ENCODE measurements around the gene UBE3D. TPM values are rescaled to one million over a fixed set of nuclear protein-coding genes. Genes with fewer than 3 reads are reported as not detected.

Gene UBE3D
- total RNA-seq, 1 experiment from 2014 or later = 10.9 TPM

DNA sequence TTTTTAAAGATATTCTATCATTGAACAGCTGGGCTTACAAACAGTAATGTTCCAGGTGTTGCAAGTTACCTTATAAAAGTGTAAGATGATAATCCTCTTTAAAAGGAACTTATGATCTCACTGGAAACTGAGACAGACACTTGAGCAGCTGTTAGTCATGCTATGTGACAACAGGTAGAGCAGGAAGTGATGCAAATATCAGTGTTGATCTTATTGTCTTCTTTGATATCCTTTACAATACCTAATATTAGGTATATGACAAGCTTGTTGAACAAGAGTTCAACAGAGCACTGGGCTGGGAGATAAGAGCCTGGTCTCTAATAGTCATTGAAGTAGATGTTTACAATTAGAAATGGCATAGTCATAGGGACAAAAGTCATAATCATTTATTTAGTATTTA, 150.0 kb downstream of the UBE3D start:
- no peak for DNase-seq
- H3K27me3 Mint-ChIP-seq (ENCODE audit: insufficient read depth, unreplicated experiment) = no peaks in the 10 kb centered on the region
- H3K4me1 ChIP-seq = peaks cover 18% of the 10 kb centered on the region
- no peaks in the 10 kb centered on the region for H3K27me3 ChIP-seq (replicated peaks; ENCODE audit: control insufficient read depth, insufficient read depth, low read length)
- TF ChIP-seq, protein P1, sequence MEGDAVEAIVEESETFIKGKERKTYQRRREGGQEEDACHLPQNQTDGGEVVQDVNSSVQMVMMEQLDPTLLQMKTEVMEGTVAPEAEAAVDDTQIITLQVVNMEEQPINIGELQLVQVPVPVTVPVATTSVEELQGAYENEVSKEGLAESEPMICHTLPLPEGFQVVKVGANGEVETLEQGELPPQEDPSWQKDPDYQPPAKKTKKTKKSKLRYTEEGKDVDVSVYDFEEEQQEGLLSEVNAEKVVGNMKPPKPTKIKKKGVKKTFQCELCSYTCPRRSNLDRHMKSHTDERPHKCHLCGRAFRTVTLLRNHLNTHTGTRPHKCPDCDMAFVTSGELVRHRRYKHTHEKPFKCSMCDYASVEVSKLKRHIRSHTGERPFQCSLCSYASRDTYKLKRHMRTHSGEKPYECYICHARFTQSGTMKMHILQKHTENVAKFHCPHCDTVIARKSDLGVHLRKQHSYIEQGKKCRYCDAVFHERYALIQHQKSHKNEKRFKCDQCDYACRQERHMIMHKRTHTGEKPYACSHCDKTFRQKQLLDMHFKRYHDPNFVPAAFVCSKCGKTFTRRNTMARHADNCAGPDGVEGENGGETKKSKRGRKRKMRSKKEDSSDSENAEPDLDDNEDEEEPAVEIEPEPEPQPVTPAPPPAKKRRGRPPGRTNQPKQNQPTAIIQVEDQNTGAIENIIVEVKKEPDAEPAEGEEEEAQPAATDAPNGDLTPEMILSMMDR (IDR thresholded peaks at IDR 0.05; ENCODE audit: insufficient read depth in 1 of 2, low read depth in 1 of 2, low read length in 1 of 2, severe bottlenecking in 1 of 2, unreplicated experiment in 1 of 2) = no peak
- no TSS peak for BruUV-seq (replicated peaks)
- no peak overlapping the region for H3K27ac Mint-ChIP-seq (ENCODE audit: unreplicated experiment)
- ChIA-PET POLR2A (no interaction called here), CTCF (no interaction called here)
- H3K36me3 Mint-ChIP-seq (ENCODE audit: insufficient read depth, unreplicated experiment) = peaks cover 5% of the 10 kb centered on the region
- intact Hi-C loops (cut with micrococcal nuclease; ENCODE audit: unreplicated experiment) = loop anchor here (5.0 kb wide), 2 partner anchors 47 to 142 kb away; no protein-coding TSS in a partner anchor
- no peak overlapping the region for H3K4me3 ChIP-seq (ENCODE audit: low read depth, low read length)
- no peak overlapping the region for H3K4me3 Mint-ChIP-seq (ENCODE audit: unreplicated experiment)
- peaks cover 27% of the 10 kb centered on the region for H3K4me1 Mint-ChIP-seq (ENCODE audit: low read depth, unreplicated experiment)
- H3K36me3 ChIP-seq (ENCODE audit: control insufficient read depth, insufficient read depth, low read length) = no peaks in the 10 kb centered on the region; the same call in 1 of the 2 replicates
- peaks cover 9% of the 10 kb centered on the region for H3K9me3 Mint-ChIP-seq (ENCODE audit: unreplicated experiment)
- peaks cover 13% of the 10 kb centered on the region; the same call in 1 of the 2 replicates for H3K9me3 ChIP-seq

DNA sequence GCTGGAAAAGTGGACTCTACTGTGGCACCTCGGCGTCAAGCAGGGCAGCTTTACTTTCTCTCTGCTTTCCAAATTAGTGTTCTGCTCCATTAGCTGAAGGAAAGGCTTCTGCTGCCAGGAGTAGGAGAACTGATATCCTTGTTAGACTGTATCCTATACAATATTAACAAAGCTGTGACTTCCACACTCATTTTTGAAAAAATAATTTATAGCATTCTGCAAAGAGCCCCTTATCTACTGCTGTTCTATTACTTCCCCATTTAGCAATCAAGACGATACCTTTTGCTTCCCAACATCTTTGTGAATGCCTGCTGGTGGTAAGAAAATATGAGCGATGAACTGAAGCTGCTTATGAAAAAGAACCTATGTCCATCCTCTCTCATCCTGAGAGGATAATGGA, 151.1 kb downstream of the UBE3D start:
- CTCF ChIA-PET = no interaction called here
- H3K36me3 Mint-ChIP-seq (ENCODE audit: insufficient read depth, unreplicated experiment) = peaks cover 5% of the 10 kb centered on the region
- peaks cover 27% of the 10 kb centered on the region for H3K4me1 Mint-ChIP-seq (ENCODE audit: low read depth, unreplicated experiment)

DNA sequence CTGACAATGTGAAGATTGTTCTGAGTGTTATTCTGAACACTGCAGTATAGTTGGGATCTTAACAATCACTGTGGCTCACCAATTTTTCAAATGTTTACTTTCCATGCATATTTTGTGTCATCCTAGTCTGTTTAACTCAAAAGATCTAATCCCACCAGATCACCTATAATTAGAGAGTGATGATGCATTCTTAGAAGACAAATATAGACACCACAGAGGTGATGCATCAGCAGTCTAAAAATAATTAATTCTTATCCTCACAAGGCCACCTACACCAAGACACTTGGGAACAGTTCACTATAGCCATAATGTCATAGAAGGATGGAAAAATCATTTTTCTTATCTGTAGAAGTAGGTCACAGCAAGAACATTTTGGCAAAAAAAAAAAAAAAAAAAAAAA, 154.8 kb downstream of the UBE3D start:
- Mint-ChIP-seq H3K36me3 (ENCODE audit: insufficient read depth, unreplicated experiment) (peaks cover 5% of the 10 kb centered on the region), H3K4me1 (ENCODE audit: low read depth, unreplicated experiment) (peaks cover 15% of the 10 kb centered on the region), H3K9me3 (ENCODE audit: unreplicated experiment) (no peaks in the 10 kb centered on the region), H3K27ac (ENCODE audit: unreplicated experiment) (no peak overlapping the region), H3K4me3 (ENCODE audit: unreplicated experiment) (no peak overlapping the region), H3K27me3 (ENCODE audit: insufficient read depth, unreplicated experiment) (no peaks in the 10 kb centered on the region)
- Histone ChIP-seq H3K4me3 (ENCODE audit: low read depth, low read length) (no peak overlapping the region), H3K27me3 (replicated peaks; ENCODE audit: control insufficient read depth, insufficient read depth, low read length) (no peaks in the 10 kb centered on the region), H3K36me3 (ENCODE audit: control insufficient read depth, insufficient read depth, low read length) (no peaks in the 10 kb centered on the region), H3K9me3 (no peaks in the 10 kb centered on the region), H3K4me1 (0 out of 2 replicates have a peak, but pooled peaks cover 3% of the 10 kb centered on the region)
- TF ChIP-seq, protein P1 (IDR thresholded peaks at IDR 0.05; ENCODE audit: insufficient read depth in 1 of 2, low read depth in 1 of 2, low read length in 1 of 2, severe bottlenecking in 1 of 2, unreplicated experiment in 1 of 2) = no peak
- CTCF ChIA-PET = no interaction called here
- BruUV-seq (replicated peaks) = no TSS peak
- no peak for DNase-seq
- intact Hi-C loops (cut with micrococcal nuclease; ENCODE audit: unreplicated experiment) = no loop called here
- POLR2A ChIA-PET = no interaction called here

More for the DNA sequence above, 151.1 kb downstream of the UBE3D start:
- no peak overlapping the region for H3K4me3 Mint-ChIP-seq (ENCODE audit: unreplicated experiment)
- DNase-seq = no peak
- no peaks in the 10 kb centered on the region for H3K27me3 Mint-ChIP-seq (ENCODE audit: insufficient read depth, unreplicated experiment)
- Histone ChIP-seq H3K9me3 (peaks cover 8% of the 10 kb centered on the region; the same call in 1 of the 2 replicates), H3K4me1 (peaks cover 18% of the 10 kb centered on the region), H3K27me3 (replicated peaks; ENCODE audit: control insufficient read depth, insufficient read depth, low read length) (no peaks in the 10 kb centered on the region), H3K4me3 (ENCODE audit: low read depth, low read length) (no peak overlapping the region), H3K36me3 (ENCODE audit: control insufficient read depth, insufficient read depth, low read length) (no peaks in the 10 kb centered on the region; the same call in 1 of the 2 replicates)
- POLR2A ChIA-PET = no interaction called here
- BruUV-seq (replicated peaks) = no TSS peak
- peaks cover 9% of the 10 kb centered on the region for H3K9me3 Mint-ChIP-seq (ENCODE audit: unreplicated experiment)
- H3K27ac Mint-ChIP-seq (ENCODE audit: unreplicated experiment) = no peak overlapping the region
- intact Hi-C loops (cut with micrococcal nuclease; ENCODE audit: unreplicated experiment) = no loop called here
- TF ChIP-seq, protein P1 (IDR thresholded peaks at IDR 0.05; ENCODE audit: insufficient read depth in 1 of 2, low read depth in 1 of 2, low read length in 1 of 2, severe bottlenecking in 1 of 2, unreplicated experiment in 1 of 2) = no peak

All from Caco-2 (cell line).